K562 (cell line): ENCODE results near the gene EXO5. TPM values are rescaled to one million over a fixed set of nuclear protein-coding genes. Genes with fewer than 3 reads are reported as not detected.
A peak's percentile ranks its signal among the peaks of the same experiment; 100 is the strongest.

Experiments
- BACH1 ChIP-seq: fragments of 200-800 bp; sonication (Bioruptor generic); IDR thresholded peaks from 2 replicates; pipeline ENCODE4 v1.6.1; 2016; ENCODE audit warnings: missing genetic modification characterization, missing compliant biosample characterization
- FOXA1 ChIP-seq: fragments of 450-650 bp; IDR thresholded peaks from 2 replicates; pipeline ENCODE4 v1.6.1; 2016; ENCODE audit warnings: mild to moderate bottlenecking, borderline replicate concordance
- HMG20B ChIP-seq: fragments of 250-450 bp; sonication (Bioruptor Pico); IDR thresholded peaks from 2 replicates; pipeline ENCODE4 v1.5.0; 2021; ENCODE audit warnings: mild to moderate bottlenecking
- KDM1A ChIP-seq, 2 experiments: fragments of 450-650 bp; IDR thresholded peaks; 2 replicates each; pipeline ENCODE4 v1.6.1; 2016; ENCODE audit warnings: mild to moderate bottlenecking in 2 of 2
- MITF ChIP-seq: IDR thresholded peaks from 2 replicates; pipeline ENCODE4 v1.6.1; 2014; ENCODE audit warnings: antibody characterized with exemption
- NFE2 ChIP-seq: IDR thresholded peaks from 2 replicates; pipeline ENCODE4 v1.6.1; 2014; ENCODE audit warnings: antibody characterized with exemption, low read depth
- PHB2 ChIP-seq: fragments of 450-650 bp; IDR thresholded peaks from 2 replicates; pipeline ENCODE4 v1.6.1; 2017; ENCODE audit warnings: low read depth
- POLR2AphosphoS2 ChIP-seq: IDR thresholded peaks from 2 replicates; pipeline ENCODE4 v1.6.1; 2012; ENCODE audit warnings: low read length, improper control_type of control experiment
- PTRF ChIP-seq: fragments of 450-650 bp; IDR thresholded peaks from 2 replicates; pipeline ENCODE4 v1.6.1; 2016; ENCODE audit warnings: mild to moderate bottlenecking, missing genetic modification characterization, missing compliant biosample characterization
- RB1 ChIP-seq: fragments of 450-650 bp; IDR thresholded peaks from 2 replicates; pipeline ENCODE4 v1.6.1; 2017; ENCODE audit warnings: low read depth, mild to moderate bottlenecking
- SMAD4 ChIP-seq: fragments of 250-450 bp; sonication (Bioruptor Pico); conservative IDR thresholded peaks from 2 replicates; pipeline ENCODE4 v1.8.0; 2021; ENCODE audit warnings: inconsistent platforms, mild to moderate bottlenecking, moderate library complexity
- SPI1 ChIP-seq: IDR thresholded peaks from 2 replicates; pipeline ENCODE4 v1.6.1; 2011; ENCODE audit warnings: low read depth, low read length, control low read depth, borderline replicate concordance
- TAL1 ChIP-seq: fragments of 450-650 bp; IDR thresholded peaks from 2 replicates; pipeline ENCODE4 v1.6.1; 2016; ENCODE audit warnings: mild to moderate bottlenecking
- ZBTB11 ChIP-seq, 3 experiments: fragments of 200-800 bp in 1 of 3; fragments of 250-450 bp in 1 of 3; fragments of 450-650 bp in 1 of 3; sonication (Bioruptor Pico) in 1 of 3; sonication (Bioruptor generic) in 1 of 3; formaldehyde crosslinking in 1 of 3; IDR thresholded peaks; 2 replicates each; pipeline versions ENCODE4 v1.6.1 to v1.8.0; 2016 to 2022; ENCODE audit warnings: mild to moderate bottlenecking in 2 of 3, missing genetic modification characterization in 2 of 3, missing compliant biosample characterization in 1 of 3, moderate library complexity in 1 of 3
- ZFP36 ChIP-seq: fragments of 150-350 bp; IDR thresholded peaks from 2 replicates; pipeline ENCODE4 v1.6.1; 2018; ENCODE audit warnings: low read length, low read depth; ENCODE audit not compliant: partially characterized antibody
- ZNF217 ChIP-seq: sonication (generic); formaldehyde crosslinking; IDR thresholded peaks from 2 replicates; pipeline ENCODE4 v1.8.0; 2022; ENCODE audit warnings: mild to moderate bottlenecking, missing genetic modification reagents
- ZNF282 ChIP-seq: sonication (generic); formaldehyde crosslinking; IDR thresholded peaks from 2 replicates; pipeline ENCODE4 v1.8.1; 2023; ENCODE audit warnings: missing genetic modification reagents
- ZNF41 ChIP-seq: fragments of 250-450 bp; sonication (Bioruptor Pico); conservative IDR thresholded peaks from 2 replicates; pipeline ENCODE4 v1.4.0; 2020; ENCODE audit warnings: mild to moderate bottlenecking
- ZNF436 ChIP-seq: fragments of 250-450, 450-650 bp; sonication (Bioruptor Pico); formaldehyde crosslinking; IDR thresholded peaks from 2 replicates; pipeline ENCODE4 v1.7.0; 2020; ENCODE audit warnings: mild to moderate bottlenecking
- polyA plus RNA-seq, 8 experiments: library from polyadenylated mRNA; depleted of rRNA in 4 of 8; stranded (reverse) in 5 of 8; unstranded in 3 of 8; fragments of >200 nt; fragmentation: Nextera tagmentation in 2 of 8; fragmentation: Illumina TruSeq in 1 of 8; extraction: Ambion mirVana in 2 of 8; extraction: Trizol in 1 of 8; gene quantifications; 2 replicates each; pipeline versions ENCODE4 v1.2.1 to v1.2.3, GENCODE V29; 2011 to 2014; ENCODE audit warnings: inconsistent platforms in 1 of 8, missing spikeins in 1 of 8
- total RNA-seq, 7 experiments: library from RNA; depleted of rRNA in 6 of 7; stranded (reverse); fragments of >200 nt in 6 of 7; fragmentation: Illumina TruSeq in 2 of 7; extraction: Trizol in 2 of 7; gene quantifications; 2 replicates each; pipeline versions ENCODE4 v1.2.1 to v1.2.3, GENCODE V29; 2011 to 2021; ENCODE audit warnings: low replicate concordance in 1 of 7

EXO5 gene
- total and polyA plus RNA-seq, 9 of the 15 experiments (the other 6 are each of a cell fraction or from before 2014, with no cell fraction given): 1.1 to 4.3 (median 2.8) TPM

GRCh38 chr1:40476924-40477677 lies 31.5 kb upstream of the EXO5 start, which contains the start of gene ZFP69 (continued):
- peak; percentile 90; the same call in 1 of the 2 replicates for TF ChIP-seq ZNF282 (CRISPR knock-in tag)
- no peak for TF ChIP-seq PHB2
- no peak for TF ChIP-seq NFE2
- no peak for TF ChIP-seq MITF
- TF ChIP-seq BACH1 (tag): no peak
- no peak for TF ChIP-seq SPI1
- peak in 1 of 2 experiments; percentile 52; a peak in 1 of 4 replicates for TF ChIP-seq KDM1A (IDR thresholded peaks at IDR 0.05)
- TF ChIP-seq POLR2AphosphoS2: no peak
- no peak; the same call in 1 of the 2 replicates for TF ChIP-seq SMAD4 (CRISPR knock-in tag)
- TF ChIP-seq FOXA1: no peak
- no peak for TF ChIP-seq ZNF217 (CRISPR knock-in tag)
- TF ChIP-seq HMG20B (CRISPR knock-in tag): no peak
- no peak for TF ChIP-seq ZNF41 (CRISPR knock-in tag)
- no peak for TF ChIP-seq PTRF (tag)
- TF ChIP-seq RB1: peak; percentile 89
- TF ChIP-seq ZNF436 (CRISPR knock-in tag): no peak
- no peak for TF ChIP-seq TAL1
- no peak for TF ChIP-seq ZFP36
- TF ChIP-seq ZBTB11 (CRISPR knock-in tag; IDR thresholded peaks at IDR 0.05): peak in 1 of 3 experiments; percentile 23; a peak in 1 of 6 replicates
